ENCODE results near the gene PIGH. TPM values are rescaled to one million over a fixed set of nuclear protein-coding genes. Genes with fewer than 3 reads are reported as not detected.
A peak's percentile ranks its signal among the peaks of the same experiment; 100 is the strongest.

PIGH gene
- total RNA-seq, 4 donors from 2014 or later = 20.5 to 31.9 (median 27.7) TPM

DNA sequence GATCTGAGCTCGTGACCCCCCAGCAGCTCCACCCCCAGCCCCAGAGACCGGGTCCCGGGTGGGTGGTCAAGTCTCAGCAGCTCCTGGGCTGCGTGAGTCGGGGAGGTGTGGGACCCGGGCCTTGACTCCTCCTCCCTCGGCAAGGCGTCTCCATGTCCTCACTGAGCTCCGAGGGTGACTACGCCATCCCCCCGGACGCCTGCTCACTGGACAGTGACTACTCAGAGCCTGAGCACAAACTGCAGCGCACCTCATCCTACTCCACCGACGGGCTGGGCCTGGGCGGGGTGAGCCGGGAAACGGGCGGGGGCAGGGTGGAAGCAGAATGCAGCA, 28.1 kb downstream of the PIGH start:
- TF ChIP-seq POLR2AphosphoS5 (IDR thresholded peaks at IDR 0.05) = no peak
- no peak for TF ChIP-seq EP300 (IDR thresholded peaks at IDR 0.05)
- no peak for TF ChIP-seq POLR2A (IDR thresholded peaks at IDR 0.05)
- TF ChIP-seq, protein P1, sequence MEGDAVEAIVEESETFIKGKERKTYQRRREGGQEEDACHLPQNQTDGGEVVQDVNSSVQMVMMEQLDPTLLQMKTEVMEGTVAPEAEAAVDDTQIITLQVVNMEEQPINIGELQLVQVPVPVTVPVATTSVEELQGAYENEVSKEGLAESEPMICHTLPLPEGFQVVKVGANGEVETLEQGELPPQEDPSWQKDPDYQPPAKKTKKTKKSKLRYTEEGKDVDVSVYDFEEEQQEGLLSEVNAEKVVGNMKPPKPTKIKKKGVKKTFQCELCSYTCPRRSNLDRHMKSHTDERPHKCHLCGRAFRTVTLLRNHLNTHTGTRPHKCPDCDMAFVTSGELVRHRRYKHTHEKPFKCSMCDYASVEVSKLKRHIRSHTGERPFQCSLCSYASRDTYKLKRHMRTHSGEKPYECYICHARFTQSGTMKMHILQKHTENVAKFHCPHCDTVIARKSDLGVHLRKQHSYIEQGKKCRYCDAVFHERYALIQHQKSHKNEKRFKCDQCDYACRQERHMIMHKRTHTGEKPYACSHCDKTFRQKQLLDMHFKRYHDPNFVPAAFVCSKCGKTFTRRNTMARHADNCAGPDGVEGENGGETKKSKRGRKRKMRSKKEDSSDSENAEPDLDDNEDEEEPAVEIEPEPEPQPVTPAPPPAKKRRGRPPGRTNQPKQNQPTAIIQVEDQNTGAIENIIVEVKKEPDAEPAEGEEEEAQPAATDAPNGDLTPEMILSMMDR (IDR thresholded peaks at IDR 0.05) = no peak
- no CpG with 5 or more reads among the region's 19 CpGs for WGBS, 2 donors (ENCODE audit: low coverage in 1 of 2)
- no peak for ATAC-seq

DNA sequence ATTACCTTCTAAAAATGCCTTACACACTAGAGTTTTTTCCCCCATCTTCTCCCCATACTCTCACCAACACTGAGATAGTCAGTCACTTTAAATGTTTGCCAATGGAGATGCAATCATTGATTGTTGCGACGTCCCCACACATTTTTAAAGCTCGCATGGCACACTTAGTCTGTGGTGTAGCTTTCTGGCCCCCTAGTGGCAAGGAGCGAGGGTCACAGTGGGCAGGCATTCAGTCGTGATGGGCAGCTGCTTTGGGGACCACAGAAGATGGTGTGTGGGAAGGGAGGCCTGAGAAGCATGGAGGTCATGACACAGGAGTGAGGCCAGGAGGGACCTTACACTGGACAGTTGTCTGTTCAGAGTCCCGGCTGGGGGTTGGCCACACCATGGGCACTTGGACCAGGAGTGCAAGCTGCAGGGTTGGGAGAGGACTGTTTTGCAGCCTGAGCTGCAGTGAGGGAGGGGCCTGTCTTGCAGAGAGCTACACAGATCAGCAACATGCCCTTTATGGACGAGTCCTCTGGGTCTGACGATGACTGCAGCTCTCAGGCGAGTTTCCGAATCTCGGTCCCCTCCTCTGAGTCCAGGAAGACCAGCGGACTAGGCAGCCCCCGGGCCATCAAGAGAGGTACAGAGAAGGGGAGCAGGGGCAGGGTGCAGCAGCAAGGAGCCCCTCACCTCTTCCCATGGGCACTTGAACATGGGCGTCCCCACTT, 28.6 kb downstream of the PIGH start:
- TF ChIP-seq POLR2AphosphoS5 (IDR thresholded peaks at IDR 0.05) (no peak), EP300 (IDR thresholded peaks at IDR 0.05) (no peak), POLR2A (IDR thresholded peaks at IDR 0.05) (no peak)
- TF ChIP-seq, protein P1 (IDR thresholded peaks at IDR 0.05) = peak in 3 of 4 experiments; percentile 72 to 84 (median 81)
- H3K27ac ChIP-seq = no peak overlapping the region
- H3K36me3 ChIP-seq = peaks cover 0 to 14% of the 10 kb centered on the region in 2 donors
- H3K9me3 ChIP-seq = no peaks in the 10 kb centered on the region
- no peaks in the 10 kb centered on the region for H3K4me1 ChIP-seq
- H3K4me3 ChIP-seq = no peak overlapping the region
- no peaks in the 10 kb centered on the region for H3K27me3 ChIP-seq
- WGBS, 2 donors (ENCODE audit: low coverage in 1 of 2) = 0% methylated on average over 3 of the region's 14 CpGs
- ATAC-seq = peak; percentile 55

More for the DNA sequence above, 28.1 kb downstream of the PIGH start:
- Histone ChIP-seq H3K9me3 (no peaks in the 10 kb centered on the region), H3K27me3 (no peaks in the 10 kb centered on the region), H3K4me1 (no peaks in the 10 kb centered on the region), H3K27ac (no peak overlapping the region), H3K36me3 (peaks cover 0 to 16% of the 10 kb centered on the region in 2 donors), H3K4me3 (no peak overlapping the region)

DNA sequence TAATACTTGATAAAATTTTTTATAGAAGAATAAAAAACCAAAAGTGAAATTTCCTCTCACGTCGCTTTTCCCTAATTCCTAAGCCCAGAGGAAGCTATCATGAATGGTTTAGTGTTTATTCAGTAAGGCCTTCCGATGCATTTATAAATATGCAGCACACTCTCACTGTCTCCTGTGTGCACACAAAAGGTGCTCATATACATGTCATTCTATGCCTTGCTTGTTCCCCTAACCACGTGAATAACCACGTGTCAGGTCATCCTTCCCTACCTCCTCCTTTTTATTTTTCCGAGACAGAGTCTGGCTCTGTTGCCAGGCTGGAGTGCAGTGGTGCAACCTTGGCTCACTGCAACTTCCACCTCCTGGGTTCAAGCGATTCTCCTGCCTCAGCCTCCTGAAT, 29.6 kb downstream of the PIGH start:
- Histone ChIP-seq H3K27me3 (no peaks in the 10 kb centered on the region), H3K4me1 (no peaks in the 10 kb centered on the region), H3K36me3 (peaks cover 0 to 5% of the 10 kb centered on the region in 2 donors), H3K27ac (no peak overlapping the region), H3K4me3 (no peak overlapping the region), H3K9me3 (no peaks in the 10 kb centered on the region)
- ATAC-seq = no peak
- WGBS, 2 donors (ENCODE audit: low coverage in 1 of 2) = 72 to 85% methylated on average over 4 to 7 of the region's 7 CpGs
- TF ChIP-seq, protein P1 (IDR thresholded peaks at IDR 0.05) = no peak
- TF ChIP-seq POLR2A (IDR thresholded peaks at IDR 0.05) (no peak), EP300 (IDR thresholded peaks at IDR 0.05) (no peak), POLR2AphosphoS5 (IDR thresholded peaks at IDR 0.05) (no peak)

DNA sequence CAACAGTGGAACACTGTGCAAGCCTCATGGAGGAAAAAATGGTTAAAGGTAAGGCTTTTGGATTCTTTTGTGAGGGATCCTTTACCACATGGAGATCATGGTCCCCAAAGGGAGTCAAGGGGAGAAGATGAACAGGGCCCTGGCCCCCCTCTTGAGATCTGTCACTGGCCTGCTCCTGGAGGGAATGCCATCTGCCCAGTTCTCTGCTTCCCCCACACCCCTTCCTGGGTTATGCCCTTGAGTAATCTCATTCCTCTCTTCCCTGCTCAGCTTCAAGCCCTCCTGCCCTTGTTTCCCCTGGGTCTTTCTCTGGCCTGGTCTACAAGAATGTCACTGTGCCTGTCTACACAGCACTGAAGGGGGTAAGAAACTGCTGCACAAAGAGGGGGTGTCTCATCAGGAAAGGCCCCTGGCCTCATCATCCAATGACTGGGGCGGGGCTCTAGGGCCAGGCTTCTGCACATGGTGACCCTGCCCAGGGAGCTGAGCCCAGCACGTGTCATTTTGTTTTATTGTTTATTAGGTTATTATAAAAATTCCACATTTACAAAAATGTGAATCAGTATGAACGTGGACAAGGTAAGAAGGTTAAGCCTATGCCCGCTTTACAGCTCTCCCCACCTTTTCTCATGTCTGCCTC, 30.3 kb downstream of the PIGH start:
- H3K4me1 ChIP-seq = no peaks in the 10 kb centered on the region
- no peaks in the 10 kb centered on the region for H3K9me3 ChIP-seq
- H3K27ac ChIP-seq = no peak overlapping the region
- no peak overlapping the region for H3K4me3 ChIP-seq
- no peak for TF ChIP-seq EP300 (IDR thresholded peaks at IDR 0.05)
- TF ChIP-seq POLR2A (IDR thresholded peaks at IDR 0.05) = no peak
- TF ChIP-seq, protein P1 (IDR thresholded peaks at IDR 0.05) = no peak
- no peak for TF ChIP-seq POLR2AphosphoS5 (IDR thresholded peaks at IDR 0.05)
- peaks cover 0 to 5% of the 10 kb centered on the region in 2 donors for H3K36me3 ChIP-seq
- no peak for ATAC-seq
- WGBS, 2 donors (ENCODE audit: low coverage in 1 of 2) = 69 to 80% methylated on average over 4 of the region's 4 CpGs
- H3K27me3 ChIP-seq = no peaks in the 10 kb centered on the region
